Hepatocyte (in vitro differentiated cells): ENCODE data around the gene TWSG1. TPM values are rescaled to one million over a fixed set of nuclear protein-coding genes. Genes with fewer than 3 reads are reported as not detected.

Source experiments
- DNase-seq: peaks from one replicate; pipeline ENCODE4 v3.0.0-alpha.2; 2016; ENCODE audit warnings: low spot score
- H2AFZ ChIP-seq: fragments of 200-600 bp; sonication (generic); 2 replicates; pipeline ENCODE4 v1.6.0; 2016; ENCODE audit warnings: antibody characterized with exemption, mild to moderate bottlenecking
- H3K27ac ChIP-seq: fragments of 200-600 bp; sonication (generic); 2 replicates; pipeline ENCODE4 v1.5.1; 2016; ENCODE audit warnings: mild to moderate bottlenecking
- H3K27me3 ChIP-seq: fragments of 200-600 bp; sonication (generic); 2 replicates; pipeline ENCODE4 v1.6.1; 2016
- H3K36me3 ChIP-seq: fragments of 200-600 bp; sonication (generic); replicated peaks from 2 replicates; pipeline ENCODE4 v1.5.1; 2016; ENCODE audit warnings: low read depth; ENCODE audit not compliant: insufficient read depth
- H3K4me1 ChIP-seq: fragments of 200-600 bp; sonication (generic); 2 replicates; pipeline ENCODE4 v1.5.1; 2016; ENCODE audit warnings: mild to moderate bottlenecking, moderate library complexity; ENCODE audit not compliant: insufficient read depth
- H3K4me2 ChIP-seq: fragments of 200-600 bp; sonication (generic); 2 replicates; pipeline ENCODE4 v1.6.0; 2016
- H3K4me3 ChIP-seq: fragments of 200-600 bp; sonication (generic); 2 replicates; pipeline ENCODE4 v1.5.1; 2016; ENCODE audit warnings: mild to moderate bottlenecking
- H3K79me2 ChIP-seq: fragments of 200-600 bp; sonication (generic); 2 replicates; pipeline ENCODE4 v1.6.0; 2017; ENCODE audit warnings: mild to moderate bottlenecking
- H3K9me2 ChIP-seq: fragments of 200-600 bp; sonication (generic); replicated peaks from 2 replicates; pipeline ENCODE4 v1.6.0; 2017; ENCODE audit warnings: mild to moderate bottlenecking; ENCODE audit not compliant: insufficient read depth
- H3K9me3 ChIP-seq: fragments of 200-600 bp; sonication (generic); 2 replicates; pipeline ENCODE4 v1.5.1; 2016; ENCODE audit warnings: low read depth, mild to moderate bottlenecking
- H4K20me1 ChIP-seq: fragments of 200-600 bp; sonication (generic); 2 replicates; pipeline ENCODE4 v1.6.0; 2016; ENCODE audit warnings: mild to moderate bottlenecking; ENCODE audit not compliant: insufficient read depth, poor library complexity, severe bottlenecking
- CTCF ChIP-seq: fragments of 200-600 bp; sonication (generic); IDR thresholded peaks from 2 replicates; pipeline ENCODE4 v1.5.1; 2016; ENCODE audit warnings: antibody characterized with exemption, mild to moderate bottlenecking; ENCODE audit not compliant: poor library complexity
- EZH2 ChIP-seq: fragments of 200-600 bp; sonication (generic); IDR thresholded peaks from 2 replicates; pipeline ENCODE4 v1.6.1; 2016; ENCODE audit warnings: antibody characterized with exemption, mild to moderate bottlenecking, borderline replicate concordance
- EZH2phosphoT487 ChIP-seq: fragments of 200-600 bp; sonication (generic); IDR thresholded peaks from one replicate; pipeline ENCODE4 v1.6.1; 2018; ENCODE audit warnings: antibody characterized with exemption, mild to moderate bottlenecking, low read depth, moderate library complexity; ENCODE audit not compliant: unreplicated experiment, severe bottlenecking
- WGBS: methylation state at CpG from one replicate; pipeline ENCODE4 v1.1.6; 2016; ENCODE audit warnings: low lambda C conversion rate; ENCODE audit errors: missing lambda C conversion rate; 5-methylcytosine and 5-hydroxymethylcytosine counted together
- polyA plus RNA-seq: library from polyadenylated mRNA; unstranded; fragments of >200 nt; fragmentation: Nextera tagmentation; extraction: Ambion mirVana; gene quantifications from 2 replicates; pipeline ENCODE4 v1.2.1, GENCODE V29; 2016
- total RNA-seq: library from RNA; depleted of rRNA; stranded (reverse); fragments of >200 nt; gene quantifications from 2 replicates; pipeline ENCODE4 v1.2.3, GENCODE V29; 2014

Gene TWSG1
- total and polyA plus RNA-seq, 2 experiments from 2014 or later = 36.7 to 61.4 TPM

- Histone ChIP-seq H3K4me3 (no peak overlapping the region), H3K9me3 (no peaks in the 10 kb centered on the region), H2AFZ (no peak overlapping the region), H3K27ac (no peak overlapping the region), H3K4me2 (no peak overlapping the region), H3K27me3 (no peaks in the 10 kb centered on the region), H3K4me1 (no peaks in the 10 kb centered on the region), H3K79me2 (no peaks in the 10 kb centered on the region), H3K9me2 (no peaks in the 10 kb centered on the region), H3K36me3 (no peaks in the 10 kb centered on the region), H4K20me1 (no peaks in the 10 kb centered on the region)
- 95% methylated on average over 6 of the region's 6 CpGs for WGBS
- no peak for TF ChIP-seq EZH2
- DNase-seq = no peak
Measured at GRCh38 chr18:9379118-9379517, 44.5 kb downstream of the TWSG1 start.

DNA sequence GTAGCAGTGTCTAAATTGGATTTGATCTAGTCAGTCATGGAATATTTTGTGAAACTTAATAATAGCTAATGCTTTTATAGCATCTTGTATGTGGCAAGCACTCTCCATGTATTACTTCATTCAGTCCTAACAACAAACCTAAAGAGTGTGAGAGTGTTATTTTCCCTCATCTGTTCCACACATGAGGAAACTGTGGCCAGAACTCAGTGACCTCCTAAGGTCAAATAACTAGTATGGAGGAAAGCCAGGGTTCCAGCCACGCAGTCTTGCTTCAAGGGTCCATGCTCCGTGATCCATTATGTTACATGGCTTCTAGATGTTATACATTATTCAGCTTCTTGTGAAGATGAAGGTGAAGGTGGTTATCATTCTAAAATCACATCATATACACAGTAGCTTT, 45.5 kb downstream of the TWSG1 start:
- no peaks in the 10 kb centered on the region for H3K79me2 ChIP-seq
- H3K36me3 ChIP-seq = no peaks in the 10 kb centered on the region
- no peaks in the 10 kb centered on the region for H4K20me1 ChIP-seq
- no peaks in the 10 kb centered on the region for H3K27me3 ChIP-seq
- no peak for DNase-seq
- H2AFZ ChIP-seq = no peak overlapping the region
- no peaks in the 10 kb centered on the region for H3K9me2 ChIP-seq
- no peak overlapping the region for H3K4me2 ChIP-seq
- H3K9me3 ChIP-seq = no peaks in the 10 kb centered on the region
- WGBS = 95% methylated on average over 2 of the region's 2 CpGs
- peak overlapping the region; percentile 27 for H3K27ac ChIP-seq
- no peak overlapping the region for H3K4me3 ChIP-seq
- no peak for TF ChIP-seq CTCF
- no peak for TF ChIP-seq EZH2phosphoT487
- no peak for TF ChIP-seq EZH2
- no peaks in the 10 kb centered on the region for H3K4me1 ChIP-seq

- Histone ChIP-seq H3K79me2 (no peaks in the 10 kb centered on the region), H4K20me1 (no peaks in the 10 kb centered on the region), H2AFZ (no peak overlapping the region), H3K4me2 (peak overlapping the region; percentile 39), H3K4me1 (no peaks in the 10 kb centered on the region), H3K27ac (peak overlapping the region; percentile 27), H3K4me3 (no peak overlapping the region), H3K27me3 (no peaks in the 10 kb centered on the region), H3K9me2 (no peaks in the 10 kb centered on the region), H3K9me3 (no peaks in the 10 kb centered on the region), H3K36me3 (no peaks in the 10 kb centered on the region)
- no peak for DNase-seq
- 69% methylated on average over 4 of the region's 4 CpGs for WGBS
- TF ChIP-seq EZH2 (no peak), CTCF (no peak), EZH2phosphoT487 (no peak)
Measured at GRCh38 chr18:9380621-9381395, 46.2 kb downstream of the TWSG1 start.

DNA sequence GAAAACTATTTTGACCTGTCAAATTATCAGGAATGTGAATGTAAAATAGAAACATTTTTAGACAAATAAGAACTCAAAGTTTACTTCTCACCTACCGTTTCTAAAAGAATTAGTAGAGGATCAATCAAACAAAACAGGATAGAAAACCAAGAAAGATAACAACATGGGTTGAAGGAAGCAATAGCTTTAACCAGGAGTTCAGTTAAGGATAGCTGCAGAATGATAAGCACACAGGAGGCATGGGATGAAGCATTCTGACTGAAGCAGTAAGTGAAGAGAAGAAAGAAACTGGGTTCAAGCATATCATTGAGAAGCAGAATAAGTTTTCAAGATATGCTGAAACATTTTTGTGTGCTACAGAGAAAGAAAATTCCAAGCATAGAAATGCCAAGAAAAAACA, 52.3 kb downstream of the TWSG1 start:
- TF ChIP-seq EZH2 (no peak), CTCF (no peak), EZH2phosphoT487 (no peak)
- H3K4me3 ChIP-seq = no peak overlapping the region
- no peak overlapping the region for H3K4me2 ChIP-seq
- no peaks in the 10 kb centered on the region for H3K9me3 ChIP-seq
- WGBS = 84% methylated on average over 1 of the region's 1 CpG
- no peaks in the 10 kb centered on the region for H3K4me1 ChIP-seq
- no peak overlapping the region for H2AFZ ChIP-seq
- DNase-seq = no peak
- H3K27me3 ChIP-seq = no peaks in the 10 kb centered on the region
- H4K20me1 ChIP-seq = no peaks in the 10 kb centered on the region
- H3K27ac ChIP-seq = no peak overlapping the region
- H3K36me3 ChIP-seq = no peaks in the 10 kb centered on the region
- no peaks in the 10 kb centered on the region for H3K9me2 ChIP-seq
- H3K79me2 ChIP-seq = no peaks in the 10 kb centered on the region
